ENCODE measurements around the gene GPC5.

DNA sequence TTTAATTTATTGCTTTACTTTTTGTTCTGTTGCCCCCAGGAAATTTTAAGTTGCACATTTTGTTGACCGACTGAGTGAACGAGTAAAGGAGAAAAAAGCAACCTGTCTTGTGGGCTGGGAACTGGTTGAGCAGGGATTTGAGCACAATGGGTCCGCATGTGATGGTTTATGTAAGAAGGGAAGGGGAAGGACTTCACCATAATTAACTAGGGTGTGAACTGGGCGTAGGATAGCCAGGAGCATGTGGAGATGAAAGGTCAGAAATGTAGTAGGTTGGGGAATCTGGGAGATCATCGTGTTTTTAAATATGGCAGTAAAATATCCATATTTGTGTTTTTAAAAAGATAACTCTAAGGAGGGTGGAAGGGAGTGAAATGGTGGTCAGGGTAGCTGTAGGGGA is 99.9 kb downstream of the GPC5 start:
- TF ChIP-seq, protein P1, sequence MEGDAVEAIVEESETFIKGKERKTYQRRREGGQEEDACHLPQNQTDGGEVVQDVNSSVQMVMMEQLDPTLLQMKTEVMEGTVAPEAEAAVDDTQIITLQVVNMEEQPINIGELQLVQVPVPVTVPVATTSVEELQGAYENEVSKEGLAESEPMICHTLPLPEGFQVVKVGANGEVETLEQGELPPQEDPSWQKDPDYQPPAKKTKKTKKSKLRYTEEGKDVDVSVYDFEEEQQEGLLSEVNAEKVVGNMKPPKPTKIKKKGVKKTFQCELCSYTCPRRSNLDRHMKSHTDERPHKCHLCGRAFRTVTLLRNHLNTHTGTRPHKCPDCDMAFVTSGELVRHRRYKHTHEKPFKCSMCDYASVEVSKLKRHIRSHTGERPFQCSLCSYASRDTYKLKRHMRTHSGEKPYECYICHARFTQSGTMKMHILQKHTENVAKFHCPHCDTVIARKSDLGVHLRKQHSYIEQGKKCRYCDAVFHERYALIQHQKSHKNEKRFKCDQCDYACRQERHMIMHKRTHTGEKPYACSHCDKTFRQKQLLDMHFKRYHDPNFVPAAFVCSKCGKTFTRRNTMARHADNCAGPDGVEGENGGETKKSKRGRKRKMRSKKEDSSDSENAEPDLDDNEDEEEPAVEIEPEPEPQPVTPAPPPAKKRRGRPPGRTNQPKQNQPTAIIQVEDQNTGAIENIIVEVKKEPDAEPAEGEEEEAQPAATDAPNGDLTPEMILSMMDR (IDR thresholded peaks at IDR 0.05 in 8 of 11, conservative IDR thresholded peaks at IDR 0.05 in 3 of 11) = no peak
- no peak for TF ChIP-seq POLR2AphosphoS5 (IDR thresholded peaks at IDR 0.05)

Data from spleen (tissue), 7 donors.